Stimulated activated CD8-positive, alpha-beta memory T cell treated with anti-CD3 and anti-CD28 coated beads, Interleukin-15, amount 100 ng/mL, for 4 hours (primary cell): Measurements from ENCODE around the gene DPH1.
"Not testable (repeated sequence)": the region's sequence is repeated elsewhere in the genome, so short reads cannot be mapped to it uniquely, and the experiment has no call there.

Experiments
- DNase-seq, 2 donors: peaks; one replicate each; pipeline ENCODE4 v3.0.0-alpha.2; 2020; ENCODE audit warnings: low read depth in 2 of 2

Gene DPH1

GRCh38 chr17:2008332-2009126 is 21.4 kb upstream of the DPH1 start:
- DNase-seq, result no peak

DNA sequence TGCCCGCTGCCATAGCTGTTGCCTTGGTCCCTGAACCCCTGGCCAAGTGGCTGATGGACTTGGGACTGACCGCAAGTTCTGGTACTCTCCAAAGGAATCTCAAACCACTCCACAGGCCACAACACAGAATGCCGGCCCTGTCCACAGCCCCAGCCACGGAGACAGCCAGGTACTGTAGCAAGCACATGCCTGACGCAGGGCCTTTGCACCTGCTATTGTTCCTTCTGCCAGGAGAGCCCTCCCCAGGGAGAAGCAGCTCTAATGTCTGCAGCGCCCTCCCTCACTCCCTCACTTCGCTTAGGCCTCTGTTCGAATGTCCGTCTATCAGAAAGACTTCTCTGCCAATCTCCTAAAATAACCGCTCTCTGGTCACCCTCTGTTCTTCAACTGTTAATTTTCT is 20.2 kb upstream of the DPH1 start:
- no peak for DNase-seq

DNA sequence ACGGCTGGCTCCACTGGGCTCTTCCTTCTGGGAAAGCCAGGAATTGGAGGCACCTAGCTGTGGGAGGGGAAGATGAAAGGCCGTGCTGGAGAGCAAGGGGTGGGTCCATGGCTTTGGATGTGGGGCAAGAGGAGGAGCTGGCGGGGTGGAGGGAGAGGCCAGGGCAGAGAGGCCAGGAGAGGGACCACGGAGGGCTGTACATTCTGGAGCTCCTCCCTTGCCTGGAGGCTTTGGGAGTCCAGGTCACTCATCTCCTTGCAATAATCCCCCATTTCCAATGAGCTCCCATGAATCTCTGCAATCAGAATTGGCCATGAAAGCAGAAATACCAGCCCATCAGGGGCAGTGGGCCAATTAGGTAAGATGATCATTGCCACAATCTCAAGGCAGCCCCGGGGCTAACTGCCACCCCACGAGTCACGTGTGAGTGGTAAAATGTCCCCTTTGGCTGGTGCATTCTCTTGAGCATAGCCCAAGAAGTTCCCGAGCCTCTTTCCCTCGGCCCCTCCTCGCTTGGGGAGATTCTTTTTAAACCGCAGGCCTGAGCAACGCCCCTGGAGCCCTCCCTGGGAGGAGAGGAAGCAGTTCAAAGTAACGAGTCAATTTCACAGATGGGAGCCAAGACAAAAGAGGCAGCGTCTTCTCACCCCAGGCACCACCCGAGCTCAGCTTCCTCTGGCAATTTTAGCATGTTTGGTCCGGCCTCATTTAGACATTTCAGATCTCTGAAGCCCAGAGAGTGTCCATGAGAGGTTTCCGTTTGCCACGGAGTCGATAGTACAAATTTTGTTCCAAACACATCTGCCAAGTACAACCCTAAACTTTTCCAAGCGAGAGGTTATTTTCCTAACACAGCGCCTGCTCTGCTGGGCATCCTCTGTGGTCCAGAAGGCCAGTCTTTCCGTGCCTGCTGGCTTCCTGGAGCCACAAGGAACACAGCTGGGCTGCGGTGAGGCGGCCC is 18.3 kb upstream of the DPH1 start:
- no peak for DNase-seq

DNA sequence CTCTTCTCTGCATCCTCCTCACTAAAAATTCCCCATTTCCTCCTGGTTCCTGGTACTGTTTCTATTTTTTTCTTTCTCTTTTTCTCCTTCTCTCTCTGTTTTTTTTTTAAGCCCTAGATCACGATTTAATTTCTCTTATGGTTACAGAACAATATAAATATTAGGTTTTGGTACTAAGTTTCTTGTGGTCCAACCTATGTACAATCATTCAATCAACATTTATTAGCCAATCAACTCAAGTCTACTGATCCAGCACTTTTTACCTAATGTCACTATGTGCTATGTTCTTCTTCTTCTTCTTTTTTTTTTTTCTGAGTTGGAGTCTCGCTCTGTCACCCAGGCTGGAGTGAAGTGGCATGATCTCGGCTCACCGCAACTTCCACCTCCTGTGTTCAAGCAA is 17.5 kb upstream of the DPH1 start:
- no peak for DNase-seq

GRCh38 chr17:2013220-2013993 is 16.5 kb upstream of the DPH1 start:
- DNase-seq, result not testable (repeated sequence)

GRCh38 chr17:2013994-2014317 is 16.0 kb upstream of the DPH1 start:
- no peak for DNase-seq

DNA sequence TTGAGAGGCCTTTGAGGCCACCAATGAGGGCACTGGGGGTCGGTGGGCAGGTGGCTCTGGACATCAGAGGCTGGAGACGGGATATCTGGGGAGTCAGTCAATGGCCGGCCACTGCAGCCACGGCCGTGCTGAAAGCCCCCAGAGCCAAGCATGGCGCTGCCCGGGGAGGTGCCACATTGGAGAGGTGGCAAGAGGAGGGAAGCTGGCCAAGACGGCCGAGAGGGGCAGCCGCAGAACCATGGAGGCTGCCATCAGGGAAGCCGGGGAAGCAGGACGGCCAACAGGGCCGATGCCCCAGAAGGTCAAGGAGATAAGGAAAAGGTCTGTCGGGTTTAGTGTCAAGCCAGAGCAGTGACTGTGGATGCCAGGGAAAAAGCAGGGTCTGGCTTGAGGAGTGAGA is 14.6 kb upstream of the DPH1 start:
- no peak for DNase-seq

DNA sequence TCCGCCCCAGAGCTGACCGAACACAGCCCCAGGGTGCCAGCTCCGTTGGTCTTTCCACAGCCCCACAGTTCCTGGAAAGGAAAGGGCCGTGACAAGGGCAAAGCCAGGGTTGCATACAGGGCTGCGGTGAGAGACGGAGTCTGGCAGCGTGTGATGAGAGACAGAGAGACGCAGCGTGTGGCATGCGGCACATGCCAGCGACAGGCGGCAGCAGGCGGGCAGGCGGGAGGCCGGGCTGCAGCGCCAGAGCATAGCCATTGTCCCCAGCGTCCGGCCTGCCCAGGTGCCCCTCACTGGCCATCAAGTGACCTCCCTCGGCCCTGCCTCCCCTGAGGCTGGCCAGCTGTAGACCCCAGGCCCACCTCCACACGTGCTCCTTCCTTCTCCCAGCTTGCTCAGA is 13.5 kb upstream of the DPH1 start:
- DNase-seq, result no peak

- DNase-seq, result no peak
Measured at GRCh38 chr17:2017274-2017941, 12.5 kb upstream of the DPH1 start.

DNA sequence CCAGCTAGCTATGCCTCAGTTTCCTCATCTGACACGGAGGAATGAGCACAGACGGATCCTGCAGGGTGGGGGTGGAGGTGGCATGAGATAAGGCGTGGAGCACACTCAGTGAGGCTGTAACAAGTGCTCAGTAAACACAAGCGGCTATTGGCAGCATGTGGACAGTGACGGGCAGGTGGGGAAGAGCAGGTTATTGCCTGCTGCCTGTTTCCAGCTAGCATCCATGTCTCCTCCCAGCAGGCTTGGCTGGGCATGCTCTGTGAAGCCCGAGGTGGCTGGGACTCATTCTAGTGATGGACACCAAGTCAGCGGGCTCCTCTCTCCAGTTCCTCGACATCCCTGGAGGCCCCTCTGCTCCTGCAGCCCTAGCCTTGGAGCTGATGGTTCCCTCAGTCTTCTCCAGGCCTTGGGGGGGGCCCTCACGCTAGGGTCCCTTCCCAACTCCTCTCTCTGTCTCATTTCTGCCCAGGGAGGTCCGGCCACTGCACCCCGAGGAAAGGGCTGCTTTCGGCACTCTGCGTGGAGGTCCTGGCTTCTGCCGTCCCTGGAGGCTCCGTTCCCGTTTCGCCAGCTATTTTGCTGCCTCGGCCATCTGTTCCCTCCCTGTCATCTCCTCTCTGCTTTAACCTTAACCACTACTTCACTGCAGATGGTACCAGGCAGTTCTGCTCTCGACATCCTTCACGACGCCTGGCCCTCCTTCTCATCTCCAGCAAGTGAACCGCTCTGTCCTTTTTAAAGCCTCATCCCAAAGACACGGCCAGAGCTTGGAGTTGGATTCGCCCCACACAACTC is 11.0 kb upstream of the DPH1 start:
- DNase-seq, result no peak

GRCh38 chr17:2019723-2020122 is 10.2 kb upstream of the DPH1 start:
- no peak for DNase-seq

DNA sequence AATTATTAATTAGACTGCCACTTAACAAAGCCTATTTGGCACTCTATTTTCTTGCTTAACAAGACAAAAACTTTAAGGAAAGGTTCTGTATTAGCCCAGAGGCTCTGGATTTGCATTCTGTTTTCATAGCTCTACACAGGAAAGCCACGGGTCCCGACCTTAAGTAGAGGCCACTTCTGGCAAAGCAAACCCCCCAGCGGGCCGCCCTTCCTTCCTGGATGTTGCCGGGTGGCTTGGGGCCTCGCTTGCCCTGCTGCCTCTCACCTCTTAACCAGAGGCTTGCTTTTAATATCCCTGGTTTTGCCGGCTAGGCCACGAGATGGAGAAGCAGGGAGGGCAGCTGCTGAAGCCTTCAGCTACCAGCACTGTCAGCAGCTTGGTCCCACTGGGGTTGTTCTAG is 9.2 kb upstream of the DPH1 start:
- DNase-seq, result no peak

DNA sequence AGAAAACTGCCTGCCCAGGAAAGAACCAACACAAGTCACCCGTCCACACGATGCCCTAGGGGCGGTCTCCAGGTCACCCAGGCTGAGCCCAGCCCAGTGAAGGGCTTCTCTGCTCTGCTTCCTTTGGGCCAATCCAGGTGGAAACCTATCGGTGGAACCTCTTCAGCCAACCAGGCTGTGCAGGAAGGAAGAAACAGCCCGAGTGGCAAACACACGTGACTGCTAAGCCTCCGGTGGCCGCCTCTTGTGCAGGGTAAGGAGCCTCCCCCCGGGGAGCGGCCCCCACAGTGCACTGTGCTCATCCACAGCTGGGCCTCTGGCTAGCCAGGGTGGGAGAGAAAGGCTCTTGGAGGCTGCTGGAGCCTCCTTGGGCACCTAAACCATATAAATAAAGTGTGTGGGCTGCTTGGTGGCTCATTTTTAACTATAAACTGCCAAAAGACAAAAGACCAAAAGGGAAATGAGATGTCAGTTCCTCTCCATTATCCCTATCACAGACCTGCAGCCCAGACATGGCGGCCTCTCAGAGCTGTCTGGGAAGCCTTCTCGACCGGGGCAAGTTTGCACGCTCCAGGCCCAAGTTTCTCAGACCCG is 7.2 kb upstream of the DPH1 start:
- DNase-seq, result no peak

- DNase-seq, result no peak
Measured at GRCh38 chr17:2023256-2023655, 6.7 kb upstream of the DPH1 start.

DNA sequence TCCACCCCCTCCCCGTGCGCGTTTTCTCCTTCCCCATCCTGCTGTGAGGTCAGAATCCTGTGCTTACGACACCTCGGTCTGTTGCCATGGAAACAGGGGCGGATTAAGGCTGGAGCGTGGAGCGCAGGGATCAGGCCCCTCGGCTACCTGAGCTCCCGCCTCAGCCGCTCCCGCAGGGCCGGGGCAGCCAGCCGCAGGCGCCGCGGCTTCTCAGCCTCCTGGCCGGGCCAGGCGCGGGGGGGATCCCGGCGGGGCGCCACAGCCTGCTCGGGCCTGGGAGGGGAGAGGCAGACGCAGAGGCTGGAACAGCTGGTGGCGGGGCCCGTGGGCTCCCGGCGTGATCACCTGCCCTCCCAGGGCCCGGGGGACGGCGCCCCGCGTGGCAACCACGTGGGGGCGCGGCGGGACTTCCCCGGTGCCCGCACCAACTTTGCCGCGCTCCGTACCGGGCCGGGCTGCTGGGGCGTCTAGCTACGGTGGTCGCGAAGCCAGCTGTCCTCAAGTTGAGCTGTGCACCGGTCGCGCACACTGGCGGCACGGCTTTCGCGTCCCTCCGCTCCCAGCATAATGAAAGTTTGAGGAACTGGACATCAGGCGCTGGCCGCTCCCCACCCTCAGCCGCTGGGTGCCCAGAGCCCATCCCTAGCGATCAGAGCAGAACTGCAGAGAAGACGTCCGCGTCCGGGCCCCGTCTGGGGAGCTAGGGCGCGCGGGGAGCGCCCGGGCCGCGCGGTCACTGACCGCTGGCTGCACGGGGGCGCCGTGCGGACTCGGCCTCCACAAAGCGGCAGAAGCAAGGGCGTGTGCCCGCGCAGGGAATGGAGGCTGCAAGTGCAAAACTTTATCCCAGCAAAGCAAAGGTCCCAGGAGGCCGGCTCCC is 6.0 kb upstream of the DPH1 start:
- no peak for DNase-seq

DNA sequence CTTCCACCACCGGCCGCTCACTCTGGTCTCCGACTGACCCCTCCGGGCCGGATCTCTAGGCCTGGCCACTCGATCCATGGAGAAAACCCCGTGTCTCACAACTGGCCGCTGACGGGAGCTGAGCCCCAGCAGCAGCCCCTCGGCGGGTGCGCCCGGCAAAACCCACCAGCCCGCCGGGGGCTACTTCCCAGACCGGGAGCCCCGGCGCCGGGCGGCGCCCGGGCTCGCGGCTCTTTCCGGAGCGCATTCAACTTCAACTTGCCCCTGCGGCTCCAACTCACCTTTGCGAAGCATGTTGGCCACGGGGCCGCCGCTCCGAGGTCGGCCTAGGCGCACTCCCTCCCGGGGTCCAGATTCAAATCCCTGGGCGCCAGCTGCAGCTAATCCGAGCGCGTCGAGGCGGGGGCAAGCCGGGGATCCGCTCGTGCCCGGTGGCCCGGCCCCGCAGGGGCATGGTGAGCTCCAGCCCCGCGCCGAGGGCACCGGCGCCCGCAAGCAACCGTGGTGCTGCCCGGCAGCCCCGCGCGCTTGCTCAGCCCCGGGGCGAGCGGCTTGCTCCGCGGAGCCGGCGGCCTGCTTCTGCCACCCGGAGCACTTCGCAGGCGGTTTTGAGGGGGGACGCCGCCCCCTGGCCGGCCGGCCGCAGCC is 5.3 kb upstream of the DPH1 start:
- no peak for DNase-seq

DNA sequence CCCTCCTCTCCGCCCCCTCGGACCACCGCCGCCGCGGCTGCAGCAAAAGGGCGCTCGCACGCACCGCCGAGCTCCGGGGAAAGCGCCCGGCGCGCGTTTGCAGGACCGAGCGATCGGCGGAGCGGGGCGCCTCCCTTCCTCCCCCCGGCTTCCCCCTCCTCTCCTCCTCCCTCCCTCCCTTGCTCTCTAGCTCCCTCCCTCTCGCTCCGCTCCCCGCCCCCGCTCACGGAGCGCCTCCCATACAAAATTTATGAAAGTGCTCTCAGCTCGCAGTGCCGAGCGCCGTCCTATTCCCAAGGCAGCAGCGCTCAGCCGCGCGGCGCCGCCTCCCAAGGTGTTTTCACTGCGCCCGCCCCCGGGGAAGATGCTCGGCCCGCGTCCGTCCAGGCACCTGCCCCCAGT is 4.7 kb upstream of the DPH1 start, which contains the start of gene RTN4RL1:
Gene RTN4RL1, minus strand, starts transcription at position 115 of the 402 bp plus-strand sequence. CDS start 469 bp downstream, outside the sequence.
- DNase-seq, result peak; percentile 49

DNA sequence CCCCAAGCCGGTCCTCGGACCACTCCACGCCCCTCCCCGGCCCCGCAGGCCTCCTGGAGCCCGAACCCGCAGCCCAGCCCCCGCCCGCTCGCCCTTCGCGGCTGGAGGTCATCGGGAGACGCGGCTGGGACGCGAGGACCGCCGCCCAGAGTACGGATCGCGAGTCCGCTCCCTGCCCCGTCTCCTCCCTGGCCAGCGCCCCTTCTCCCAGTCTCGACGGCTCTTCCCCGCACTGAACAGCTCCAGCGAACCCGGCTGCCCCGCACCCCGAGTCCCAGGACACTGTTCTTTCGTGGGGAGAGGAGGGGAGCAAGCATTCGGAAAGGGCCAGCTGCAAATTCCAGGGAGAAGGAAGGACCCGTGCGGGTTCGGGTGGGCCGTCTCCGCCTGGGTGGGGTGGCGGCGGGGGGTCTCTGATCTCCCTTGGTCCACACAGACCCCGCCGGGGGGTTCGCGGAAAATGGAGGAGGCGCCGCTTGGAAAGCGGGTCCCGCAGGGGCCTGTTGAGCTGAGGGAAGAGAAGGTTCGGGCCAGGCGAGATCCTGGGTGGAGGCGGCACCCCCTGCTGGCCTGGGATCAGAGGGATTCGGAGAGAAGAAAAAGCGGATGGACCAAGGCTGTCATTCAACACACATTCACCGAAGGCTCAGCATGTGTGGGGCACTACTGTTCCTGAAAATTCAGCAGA is 4.2 kb upstream of the DPH1 start:
- DNase-seq, result no peak
